Measurements from ENCODE around the gene AIM2.
"Not testable (repeated sequence)": the region's sequence is repeated elsewhere in the genome, so short reads cannot be mapped to it uniquely, and the experiment has no call there.

Gene AIM2

DNA sequence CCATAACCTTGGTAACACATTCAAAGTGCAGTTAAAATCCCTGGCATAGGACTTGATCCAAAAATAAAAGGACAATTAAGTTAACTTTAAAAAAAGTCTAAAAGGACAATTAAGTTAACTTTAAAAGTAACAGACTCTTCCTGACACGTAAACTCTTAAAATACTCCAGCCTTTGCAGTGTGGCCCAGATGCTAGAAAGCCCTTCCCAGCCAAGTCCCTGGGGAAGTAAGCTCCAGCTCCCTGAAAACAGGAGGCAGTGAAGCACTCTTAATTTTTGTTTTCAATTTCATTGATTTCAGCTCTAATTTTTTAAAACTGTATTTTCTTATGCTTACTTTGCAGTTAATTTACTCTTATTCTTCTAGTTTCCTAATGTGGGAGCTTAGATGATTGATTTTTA is 5.1 kb upstream of the AIM2 start:
- DNase-seq (ENCODE audit: extremely low read depth in 1 of 2, low read depth in 1 of 2) = no peak

DNA sequence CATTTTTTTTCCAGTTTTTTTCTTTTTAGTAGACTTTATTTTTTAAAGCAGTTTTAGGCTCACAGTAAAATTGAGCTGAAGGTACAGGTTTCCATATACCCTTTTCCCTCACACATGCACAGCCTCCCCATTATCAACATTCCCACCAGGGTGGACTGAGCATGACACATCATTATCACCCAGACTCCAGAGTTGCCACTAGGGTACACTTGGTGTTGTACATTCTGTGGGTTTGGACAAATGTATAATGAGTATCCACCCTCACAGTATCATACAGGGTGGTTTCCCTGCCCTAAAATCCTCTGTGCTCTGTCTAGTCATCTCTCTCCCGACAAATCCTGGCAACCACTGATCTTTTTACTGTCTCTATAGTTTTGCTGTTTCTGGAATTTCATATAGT is 3.0 kb upstream of the AIM2 start:
- no peak for DNase-seq (ENCODE audit: extremely low read depth in 1 of 2, low read depth in 1 of 2)

DNA sequence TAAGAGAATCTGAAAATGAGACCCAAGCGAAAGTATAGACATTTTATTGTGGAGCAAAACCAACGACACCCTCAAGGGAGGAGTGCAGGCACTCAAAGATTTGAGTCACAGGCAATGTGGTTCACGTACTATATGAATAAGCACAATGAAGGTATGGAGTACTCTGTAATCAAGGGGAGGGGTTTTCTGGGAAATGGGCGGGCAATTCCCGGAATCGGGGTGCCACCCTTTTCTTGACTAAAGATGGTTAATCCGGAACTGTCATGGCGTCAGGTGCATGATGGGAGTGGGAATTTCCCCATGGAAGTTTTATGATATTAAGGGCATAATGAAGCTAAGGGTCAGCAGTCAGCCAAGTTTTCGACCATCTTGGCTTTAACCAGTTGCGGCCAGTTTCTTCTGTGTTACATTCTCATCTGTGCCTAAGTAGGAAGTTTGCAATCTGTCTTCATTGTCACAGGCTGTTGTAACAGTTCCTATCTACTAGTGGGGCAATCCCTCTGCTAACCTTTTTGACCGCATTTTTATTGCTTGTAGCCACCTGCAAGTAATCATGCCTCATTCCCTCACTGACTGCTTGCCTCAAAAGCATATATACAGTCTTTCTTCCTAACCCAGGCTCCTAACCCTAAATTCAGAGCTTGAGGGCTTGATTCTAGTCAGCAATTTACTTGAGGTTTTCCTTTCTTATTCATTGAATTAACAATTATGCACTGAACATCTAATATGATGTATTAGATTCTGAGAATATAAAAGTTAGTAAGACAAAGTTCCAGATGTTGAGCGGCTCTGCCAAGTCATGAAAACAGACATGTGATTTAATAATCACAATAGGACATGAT is 775 bp upstream of the AIM2 start:
- DNase-seq (ENCODE audit: extremely low read depth in 1 of 2, low read depth in 1 of 2) = peak; percentile 70 to 74

DNA sequence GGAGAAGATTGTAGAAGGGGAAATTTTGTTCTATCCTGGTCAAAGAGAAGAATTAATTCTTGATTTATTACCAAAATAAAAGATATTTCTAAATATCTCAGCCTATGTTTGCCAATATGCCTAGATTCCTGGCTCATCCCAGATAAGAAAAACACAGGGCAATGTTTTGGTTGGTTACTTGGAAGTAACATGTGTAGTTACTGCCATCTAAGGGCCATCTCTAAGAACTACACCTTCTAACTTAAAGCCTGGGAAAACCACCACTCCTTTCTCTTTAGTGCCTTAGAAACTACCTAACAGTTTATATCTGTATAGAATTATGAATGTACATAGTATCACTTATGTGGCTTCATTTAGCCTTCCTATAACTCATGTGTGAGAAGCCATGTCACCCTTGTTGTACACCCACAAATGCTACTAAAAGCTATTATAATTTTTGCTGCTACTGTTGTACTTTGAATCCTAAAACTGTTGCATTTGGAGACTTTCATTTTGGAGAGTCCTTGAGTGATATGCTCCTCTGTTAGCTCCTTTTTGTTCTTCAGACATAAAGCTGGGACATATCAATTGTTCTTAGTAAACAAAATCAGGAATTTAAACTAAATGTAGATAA is 4.5 kb downstream of the AIM2 start:
- no peak for DNase-seq (ENCODE audit: extremely low read depth in 1 of 2, low read depth in 1 of 2)

DNA sequence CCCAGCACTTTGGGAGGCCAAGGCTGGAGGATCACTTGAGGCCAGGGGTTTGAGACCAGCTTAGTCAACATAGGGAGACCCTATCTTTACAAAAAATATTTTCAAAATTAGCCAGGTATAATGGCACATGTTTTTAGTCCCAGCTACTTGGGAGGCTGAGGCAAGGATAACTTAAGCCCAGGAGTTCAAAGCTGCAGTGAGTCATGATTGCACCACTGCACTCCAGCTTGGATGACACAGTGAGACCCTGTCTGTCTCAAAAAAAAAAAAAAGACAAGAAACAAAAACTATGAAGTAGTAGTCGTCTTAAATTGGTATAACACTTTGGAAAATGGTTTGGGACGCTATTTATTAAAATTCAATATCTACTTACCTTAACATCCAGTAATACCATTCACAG is 7.7 kb downstream of the AIM2 start:
- DNase-seq (ENCODE audit: extremely low read depth in 1 of 2, low read depth in 1 of 2) = no peak

DNA sequence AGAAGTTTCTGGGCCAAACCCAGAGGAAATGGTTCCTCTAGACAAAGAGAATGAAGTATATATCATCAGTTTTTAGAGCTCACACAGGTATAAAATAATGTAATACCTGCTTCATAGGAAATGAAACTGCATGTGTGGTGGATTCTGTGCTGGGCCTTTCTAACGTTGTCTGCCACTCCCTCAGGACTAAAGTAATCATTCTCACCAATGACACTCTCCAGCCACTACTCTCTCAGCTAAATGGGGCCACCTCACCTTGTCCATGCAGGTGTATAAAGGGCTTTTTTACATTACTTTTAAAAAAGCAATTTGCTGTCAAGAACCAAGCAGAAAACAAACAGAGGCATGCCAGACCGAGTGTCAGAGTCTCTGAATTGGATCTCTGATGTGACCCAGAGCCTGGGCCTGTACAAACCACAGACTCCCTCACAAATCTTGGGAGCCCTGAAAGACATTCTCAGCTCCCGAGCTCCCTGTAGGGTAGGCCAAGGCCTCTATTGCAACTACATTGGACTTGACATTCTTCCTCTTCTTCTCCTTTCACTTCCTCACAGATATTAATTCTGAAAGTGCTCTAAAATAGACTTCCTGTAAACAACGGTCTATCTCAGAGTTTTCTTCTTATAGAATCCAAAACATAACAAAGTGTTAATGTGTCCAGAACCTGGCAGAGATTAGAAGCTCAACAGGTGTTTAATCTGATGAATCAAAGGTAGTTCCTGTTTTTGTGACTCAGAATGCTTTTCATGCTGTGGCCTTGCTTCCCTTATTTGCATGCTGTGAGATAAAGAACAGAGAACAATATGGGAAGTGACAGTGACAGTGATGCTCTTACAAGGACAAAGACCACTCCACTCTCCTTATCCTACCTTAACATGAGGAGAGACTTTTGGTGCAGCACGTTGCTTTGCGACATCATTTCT is 8.6 kb downstream of the AIM2 start:
- DNase-seq (ENCODE audit: extremely low read depth in 1 of 2, low read depth in 1 of 2) = no peak

DNA sequence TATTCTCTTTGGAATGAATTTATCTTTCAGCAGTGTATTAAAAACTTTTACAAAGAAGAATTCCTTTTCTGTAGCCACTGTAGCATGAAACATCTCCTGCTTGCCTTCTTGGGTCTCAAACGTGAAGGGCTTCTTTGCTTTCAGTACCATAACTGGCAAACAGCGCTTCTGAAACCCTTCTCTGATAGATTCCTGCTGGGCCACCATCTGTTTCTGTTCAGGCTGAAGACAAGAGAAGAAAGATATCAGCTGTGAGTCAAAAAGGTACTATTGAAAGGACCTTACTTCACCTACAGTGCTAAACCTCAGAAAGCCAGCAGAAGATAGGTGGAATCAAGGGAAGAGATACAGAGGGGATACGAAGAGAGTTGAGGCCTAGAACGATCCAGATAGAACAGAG is 10.5 kb downstream of the AIM2 start:
- DNase-seq (ENCODE audit: extremely low read depth in 1 of 2, low read depth in 1 of 2) = no peak

DNA sequence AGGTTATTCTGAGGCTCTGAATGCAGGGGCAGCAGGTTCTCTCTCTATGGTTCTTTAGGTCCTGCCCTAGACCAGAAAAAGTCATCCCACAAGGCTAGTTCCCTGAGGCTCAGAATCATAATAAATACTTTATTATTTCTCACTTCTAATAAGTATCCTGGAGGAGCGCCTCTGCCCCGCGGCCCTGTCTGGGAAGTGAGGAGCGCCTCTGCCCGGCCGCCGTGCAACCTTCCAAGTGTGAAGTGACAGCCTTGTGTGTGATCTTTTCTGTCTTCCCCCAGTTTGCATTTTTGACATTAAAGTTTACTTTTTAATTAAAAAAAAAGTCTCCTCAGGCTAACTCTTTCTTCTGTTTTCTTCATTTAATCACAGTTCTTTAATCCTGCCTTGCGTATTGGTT is 11.5 kb downstream of the AIM2 start:
- DNase-seq (ENCODE audit: extremely low read depth in 1 of 2, low read depth in 1 of 2) = no peak

DNA sequence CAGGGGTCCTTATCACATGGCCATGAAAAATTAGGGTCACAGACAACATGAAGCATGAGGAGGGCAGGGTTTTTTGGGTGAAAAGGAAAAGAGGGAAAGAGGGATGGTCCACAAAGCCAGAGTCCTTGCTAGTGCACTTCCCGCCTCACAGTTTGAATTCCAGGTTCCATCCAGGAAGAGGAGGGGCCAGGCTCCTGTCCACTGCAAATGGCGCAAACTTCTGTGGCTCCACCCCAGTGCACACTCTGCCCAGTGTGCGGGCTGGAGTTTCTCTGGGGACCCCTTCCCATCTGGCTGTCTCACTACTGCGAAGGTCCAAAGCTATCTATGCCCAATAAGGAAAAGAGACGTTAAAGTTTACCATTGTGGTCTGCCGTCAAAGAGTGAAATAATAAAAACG is 17.8 kb downstream of the AIM2 start:
- no peak for DNase-seq (ENCODE audit: extremely low read depth in 1 of 2, low read depth in 1 of 2)

DNA sequence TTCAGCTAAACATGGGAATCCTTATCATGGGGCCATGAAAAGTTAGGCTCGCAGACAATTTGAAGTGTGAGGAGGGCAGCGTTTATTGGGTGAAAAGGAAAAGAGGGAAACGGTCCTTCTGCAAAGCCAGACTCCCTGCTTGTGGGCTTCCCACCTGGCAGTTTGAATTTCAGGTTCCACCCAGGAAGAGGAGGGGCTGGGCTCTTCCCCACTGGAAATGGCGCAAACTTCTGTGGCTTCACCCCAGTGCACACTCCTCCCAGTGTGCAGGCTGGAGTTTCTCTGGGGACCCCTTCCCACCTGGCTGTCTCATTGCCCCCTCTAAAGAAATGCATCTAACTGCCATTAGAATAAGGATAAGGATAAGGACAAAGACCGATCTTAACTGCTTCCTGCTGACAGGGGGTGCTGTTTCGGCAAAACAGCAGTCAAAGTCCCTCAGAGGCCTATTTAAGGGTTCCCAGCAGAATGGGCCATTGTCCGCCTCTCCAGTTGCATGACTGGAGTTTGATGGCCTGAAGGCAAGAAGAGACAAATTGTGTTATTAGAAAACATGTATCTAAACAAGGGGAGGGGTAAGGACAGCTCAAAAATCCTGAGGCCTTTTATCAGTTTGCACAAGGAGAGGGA is 20.4 kb downstream of the AIM2 start:
- no peak for DNase-seq (ENCODE audit: extremely low read depth in 1 of 2, low read depth in 1 of 2)

DNA sequence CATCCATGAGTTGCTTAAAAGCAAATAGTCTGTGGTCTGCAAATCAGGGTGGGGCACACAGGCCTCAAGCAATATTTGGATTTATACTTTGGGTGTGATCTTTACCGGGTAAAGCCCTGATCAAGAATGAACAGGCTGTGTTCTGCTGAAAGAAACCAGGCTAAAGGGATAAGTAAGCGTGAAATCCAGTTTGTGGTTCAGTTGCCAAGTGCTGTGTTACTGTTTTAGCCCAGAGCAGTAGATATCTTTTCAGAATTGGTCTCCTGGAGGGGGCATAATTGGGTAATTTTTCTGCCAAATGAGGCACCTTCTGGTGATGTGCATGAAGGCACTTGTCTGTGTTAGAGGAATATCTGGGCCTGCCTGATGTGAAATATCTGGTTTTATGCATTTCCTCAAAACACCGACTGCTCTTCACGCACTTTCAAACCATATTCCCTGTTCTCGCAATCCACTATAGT is 21.4 kb downstream of the AIM2 start:
- DNase-seq (ENCODE audit: extremely low read depth in 1 of 2, low read depth in 1 of 2) = no peak

DNA sequence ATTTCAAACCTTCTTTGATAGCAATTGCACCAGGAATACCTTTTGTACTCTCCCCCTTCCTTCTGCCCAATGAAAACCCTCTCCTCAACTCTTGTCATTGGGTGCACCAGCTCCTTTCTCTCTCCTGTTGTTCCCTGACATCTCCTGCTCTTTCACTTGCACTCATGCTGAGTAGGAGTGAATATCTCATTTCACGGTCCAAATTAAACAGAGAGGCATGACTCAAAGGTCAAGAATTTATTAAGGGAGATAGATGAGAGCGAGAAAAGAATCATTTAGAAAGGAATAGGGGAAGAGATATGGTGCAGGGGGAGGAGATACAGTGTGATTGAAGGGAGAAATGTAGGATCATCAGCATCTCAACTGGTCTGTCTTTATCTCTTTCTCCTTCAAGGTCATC is 22.1 kb downstream of the AIM2 start:
- no peak for DNase-seq (ENCODE audit: extremely low read depth in 1 of 2, low read depth in 1 of 2)

DNA sequence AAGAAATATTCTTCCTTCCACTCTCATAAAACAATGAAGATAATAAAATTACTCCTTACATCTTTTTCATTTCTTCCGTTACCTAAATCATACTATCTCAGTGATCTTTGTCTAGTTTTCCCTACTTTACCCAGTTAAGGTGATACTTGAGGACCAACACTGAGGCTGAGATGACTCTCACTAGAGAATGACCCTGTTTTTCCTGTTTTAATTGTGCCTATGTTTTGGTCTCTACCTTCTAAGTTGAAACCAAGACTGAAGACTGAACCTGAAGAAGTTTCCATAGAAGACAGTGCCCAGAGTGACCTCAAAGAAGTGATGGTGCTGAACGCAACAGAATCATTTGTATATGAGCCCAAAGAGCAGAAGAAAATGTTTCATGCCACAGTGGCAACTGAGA is 25.1 kb downstream of the AIM2 start:
- no peak for DNase-seq (ENCODE audit: extremely low read depth in 1 of 2, low read depth in 1 of 2)

DNA sequence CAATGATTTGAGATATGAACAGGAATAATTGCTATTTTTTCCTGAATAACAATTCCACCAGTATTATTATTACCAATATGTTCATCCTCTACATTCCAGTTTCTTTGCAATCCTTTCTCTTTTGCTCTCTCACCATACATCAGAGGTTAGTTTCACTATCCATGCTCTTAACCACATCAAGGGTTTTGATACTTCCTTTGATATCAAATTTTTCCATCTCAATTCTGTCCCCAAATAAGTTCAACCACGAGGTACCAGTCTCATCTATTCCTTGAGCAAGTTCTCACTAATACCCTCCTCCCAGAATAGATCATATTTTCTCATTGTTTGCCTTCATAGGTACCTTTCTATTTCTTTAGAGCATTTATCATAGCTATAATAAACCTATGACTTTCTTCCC is 30.1 kb downstream of the AIM2 start:
- DNase-seq (ENCODE audit: extremely low read depth in 1 of 2, low read depth in 1 of 2) = not testable (repeated sequence)

DNA sequence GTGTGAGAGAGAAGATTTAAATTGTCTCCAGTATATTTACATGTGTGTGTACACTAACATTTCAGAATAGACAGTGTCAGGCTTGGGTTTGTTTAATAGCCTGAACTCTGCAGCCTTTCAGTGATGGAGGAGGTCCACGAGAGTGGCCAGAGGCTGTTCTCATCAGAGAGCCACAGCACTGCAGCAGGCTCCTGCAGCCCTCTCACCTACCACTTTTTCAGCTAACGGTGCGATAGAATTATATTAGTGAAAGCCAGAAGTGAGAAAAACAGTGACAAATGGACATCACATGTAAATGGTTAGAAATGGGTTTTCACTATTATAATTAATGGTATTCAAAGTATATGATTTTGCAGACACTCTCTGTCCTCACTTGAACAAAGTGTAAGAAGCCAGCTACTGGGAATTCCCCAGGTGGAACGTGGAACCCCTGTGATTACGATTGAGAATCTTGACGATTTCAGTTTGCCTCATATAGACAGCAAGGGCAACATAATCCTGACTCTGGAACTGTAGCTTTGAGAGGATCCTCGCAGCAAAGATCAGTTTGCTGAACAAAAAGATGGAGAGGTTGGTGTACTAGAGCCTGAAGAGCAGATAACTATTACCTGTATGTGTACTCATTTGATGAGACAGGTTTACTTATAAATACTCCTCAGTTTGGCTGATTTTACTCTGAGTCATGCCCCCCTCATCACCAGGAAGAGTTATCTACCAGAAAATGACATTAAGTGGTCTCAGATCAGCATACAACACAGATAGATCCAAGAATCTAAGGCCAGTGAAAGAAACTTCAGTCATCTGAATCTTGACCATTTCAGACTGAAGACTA is 35.5 kb downstream of the AIM2 start:
- DNase-seq (ENCODE audit: extremely low read depth in 1 of 2, low read depth in 1 of 2) = no peak

DNA sequence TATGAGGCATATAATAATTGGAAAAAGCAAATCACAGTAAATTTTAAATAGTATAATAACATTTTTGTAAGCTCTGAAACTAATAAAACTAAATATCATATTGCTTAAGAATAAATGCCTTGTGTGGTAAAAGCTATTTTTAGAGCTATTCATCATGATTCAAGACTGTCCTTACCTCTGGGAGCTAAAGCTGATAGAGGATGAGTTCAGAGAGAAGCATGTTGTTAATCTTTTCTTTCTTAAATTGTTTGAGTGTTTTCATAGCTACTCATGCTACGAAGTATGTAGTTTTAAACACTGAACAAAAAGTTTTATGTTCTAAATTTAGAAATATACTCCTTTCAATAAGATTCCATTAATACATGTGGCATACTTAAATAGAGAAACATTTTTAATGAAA is 36.4 kb downstream of the AIM2 start:
- DNase-seq (ENCODE audit: extremely low read depth in 1 of 2, low read depth in 1 of 2) = no peak

DNA sequence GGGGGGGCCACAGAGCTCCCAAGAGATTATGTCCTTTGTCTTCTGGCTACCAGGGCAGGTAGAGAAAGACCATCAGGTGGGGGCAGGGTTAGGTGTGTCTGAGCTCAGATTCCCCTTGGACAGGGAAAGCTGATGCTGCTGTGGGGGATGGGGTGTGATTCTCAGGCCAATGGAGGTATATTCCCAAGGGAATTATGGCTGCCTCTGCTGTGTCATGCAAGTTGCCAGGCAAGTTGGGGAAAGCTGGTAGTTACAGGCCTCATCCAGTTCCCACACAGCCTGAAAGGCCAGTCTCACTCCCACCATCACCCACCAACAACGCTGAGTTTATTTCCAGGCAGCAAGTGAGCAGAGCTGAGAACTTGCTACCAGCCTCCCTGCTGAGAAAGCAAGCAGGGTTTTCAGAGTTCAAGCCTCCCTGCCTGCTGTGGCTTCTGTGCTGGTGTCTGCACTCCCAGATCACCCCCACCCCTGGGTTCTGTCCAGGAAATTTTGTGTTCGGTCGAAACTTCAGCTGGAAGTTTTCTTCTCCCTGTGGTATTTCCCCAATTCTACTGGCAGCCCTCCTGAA is 45.6 kb downstream of the AIM2 start:
- no peak for DNase-seq (ENCODE audit: extremely low read depth in 1 of 2, low read depth in 1 of 2)

DNA sequence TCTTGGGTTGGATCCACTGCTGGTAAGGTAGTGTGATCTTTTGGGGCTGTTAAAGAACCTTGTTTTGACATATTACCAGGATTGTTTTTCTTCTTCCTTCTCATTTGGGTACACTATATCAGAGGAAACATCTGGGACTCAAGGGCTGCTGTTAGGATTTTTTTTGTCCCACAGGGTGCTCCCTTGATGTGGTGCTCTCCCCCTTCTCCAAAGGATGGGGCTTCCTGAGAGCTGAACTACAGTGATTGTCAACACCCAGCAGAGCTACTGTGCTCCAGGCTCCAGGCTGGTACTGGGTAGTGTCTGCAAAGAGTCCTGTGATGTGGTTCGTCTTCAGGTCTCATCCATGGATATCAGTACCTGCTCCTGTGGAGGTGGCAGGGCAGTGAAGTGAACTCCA is 46.3 kb downstream of the AIM2 start:
- no peak for DNase-seq (ENCODE audit: extremely low read depth in 1 of 2, low read depth in 1 of 2)

DNA sequence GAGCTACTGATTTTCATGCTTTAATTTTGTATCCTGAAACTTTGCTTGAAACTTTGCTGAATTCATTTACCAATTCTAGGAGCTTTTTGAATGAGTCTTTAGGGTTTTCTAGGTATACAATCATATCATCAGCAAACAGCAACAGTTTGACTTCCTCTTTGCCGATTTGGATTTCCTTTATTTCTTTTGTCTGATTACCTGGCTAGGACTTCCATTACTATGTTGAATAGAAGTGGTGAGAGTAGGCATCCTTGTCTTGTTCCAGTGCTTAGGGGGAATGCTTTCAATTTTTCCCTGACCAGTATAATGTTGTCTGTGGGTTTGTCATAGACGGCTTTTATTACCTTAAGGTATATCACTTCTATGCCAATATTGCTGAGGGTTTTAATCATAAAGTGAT is 49.7 kb downstream of the AIM2 start:
- DNase-seq (ENCODE audit: extremely low read depth in 1 of 2, low read depth in 1 of 2) = not testable (repeated sequence)

DNA sequence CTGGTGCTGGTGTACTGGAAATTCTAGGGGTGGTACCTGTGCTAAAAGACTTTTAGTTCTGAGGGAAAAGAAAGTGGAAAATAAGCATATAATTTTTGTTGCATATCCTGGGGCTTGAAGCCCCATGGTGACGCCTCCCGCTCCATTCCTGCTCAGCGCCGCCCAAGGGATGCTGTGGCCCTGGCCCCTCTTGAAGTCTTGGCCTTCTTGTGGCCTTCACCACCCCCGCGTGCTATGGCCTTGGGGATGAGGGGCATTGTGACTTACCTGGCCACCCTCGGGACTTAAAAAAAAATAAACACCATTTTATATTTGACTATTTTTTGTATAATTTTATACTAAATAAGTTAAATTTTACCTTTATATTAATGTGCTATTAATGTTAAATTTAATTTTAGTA is 51.5 kb downstream of the AIM2 start:
- DNase-seq (ENCODE audit: extremely low read depth in 1 of 2, low read depth in 1 of 2) = no peak
